Dermis blood vessel endothelial cell (primary cell): ENCODE measurements around the gene GPC6. TPM values are rescaled to one million over a fixed set of nuclear protein-coding genes. Genes with fewer than 3 reads are reported as not detected.

ENCODE experiments used
- DNase-seq: peaks from one replicate; pipeline ENCODE4 v3.0.0; 2010
- total RNA-seq: library from RNA; depleted of rRNA; stranded (reverse); fragments of >200 nt; gene quantifications from 2 replicates; pipeline ENCODE4 v1.2.3, GENCODE V29; 2014

Gene GPC6
- total RNA-seq, 1 donor from 2014 or later, result 0.17 TPM

- DNase-seq, result no peak
Measured at GRCh38 chr13:94140027-94140426, 913.4 kb downstream of the GPC6 start.

DNA sequence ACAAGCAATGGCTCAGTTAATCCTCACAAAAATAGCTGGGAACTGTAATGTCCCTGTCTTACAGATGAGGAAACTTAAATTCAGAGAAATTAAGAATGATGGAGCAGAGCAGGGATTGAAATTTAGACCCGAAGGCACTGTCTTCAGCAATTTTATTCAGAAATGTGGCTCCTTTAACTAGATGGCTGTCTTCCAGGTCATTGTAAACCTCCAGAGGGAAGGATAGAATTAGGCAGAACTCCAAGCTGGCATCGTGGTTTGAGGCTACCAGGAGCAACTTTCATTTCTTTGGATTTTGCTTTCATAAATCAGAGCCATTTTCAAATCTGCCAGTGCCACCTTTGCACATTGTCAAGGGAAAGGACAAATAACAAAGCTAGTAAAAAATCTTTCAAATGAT, 913.9 kb downstream of the GPC6 start:
- no peak for DNase-seq

DNA sequence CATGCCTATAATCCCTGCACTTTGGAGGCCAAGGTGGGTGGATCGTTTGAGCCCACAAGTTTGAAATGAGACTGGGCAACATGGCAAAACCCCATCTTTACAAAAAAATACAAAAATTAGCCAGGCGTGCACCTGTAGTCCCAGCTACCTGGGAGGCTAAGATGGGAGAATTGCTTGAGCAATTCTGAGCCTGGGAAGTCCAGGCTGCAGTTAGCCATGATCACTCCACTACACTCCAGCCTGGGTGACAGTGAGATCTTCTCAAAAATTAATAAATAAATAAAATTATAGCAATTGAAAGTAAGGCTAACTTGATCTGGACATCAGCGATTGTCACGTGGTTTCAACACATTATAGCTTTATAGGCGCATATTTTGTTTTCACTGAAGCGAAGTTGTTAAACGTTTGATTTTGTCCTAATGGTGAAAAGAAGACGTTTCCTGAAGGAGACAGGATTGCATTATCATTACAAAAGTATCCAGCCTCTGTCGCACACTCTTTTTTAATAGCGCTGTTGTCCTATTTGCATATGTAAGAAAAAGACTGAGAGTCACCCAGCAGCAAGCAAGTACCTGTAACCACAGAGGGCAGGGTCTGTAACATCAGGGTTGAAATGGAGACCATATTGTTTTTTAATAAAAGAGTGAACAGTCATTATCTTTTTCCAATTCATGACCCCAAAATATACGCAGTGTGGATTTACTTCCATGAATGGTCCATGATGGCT, 917.2 kb downstream of the GPC6 start:
- no peak for DNase-seq

GRCh38 chr13:94145966-94146365, 919.4 kb downstream of the GPC6 start:
- DNase-seq, result no peak

DNA sequence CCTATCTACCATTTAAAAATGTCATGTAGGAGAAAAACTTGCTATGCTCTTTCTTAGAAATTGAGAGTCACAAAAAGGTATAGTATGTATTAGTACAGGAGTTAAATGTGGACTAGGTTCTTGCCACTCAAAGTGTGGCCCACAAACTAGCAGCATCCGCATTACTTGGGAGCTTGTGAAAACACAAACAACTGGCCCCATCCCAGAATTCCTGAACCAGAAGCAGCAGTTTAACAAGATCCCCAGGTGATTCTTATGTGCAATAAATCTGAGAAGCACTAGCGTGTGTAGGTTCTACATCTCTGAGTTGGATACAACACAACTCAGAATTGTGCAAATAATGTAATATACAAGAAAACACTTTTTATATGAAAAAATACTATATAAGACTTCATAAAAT, 927.0 kb downstream of the GPC6 start:
- no peak for DNase-seq

DNA sequence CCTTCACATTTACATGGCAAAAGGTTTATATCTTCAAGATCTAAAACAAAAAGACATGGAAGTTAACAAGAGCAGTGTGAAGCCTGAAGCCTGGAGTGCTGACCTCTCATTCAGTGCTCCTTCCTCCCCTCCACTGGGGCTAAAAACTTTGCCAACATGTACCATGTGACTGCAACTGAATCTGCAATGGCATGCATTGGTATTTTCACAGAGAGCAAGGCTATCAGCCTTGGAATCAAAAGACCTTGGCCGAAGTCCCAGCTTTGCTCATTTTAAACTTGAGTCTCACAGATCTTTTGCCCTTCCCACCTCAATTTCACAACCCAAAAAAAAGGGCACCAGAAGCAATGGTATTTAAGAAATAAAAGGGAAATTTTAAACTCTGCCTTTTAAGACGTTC, 927.8 kb downstream of the GPC6 start:
- no peak for DNase-seq

- DNase-seq, result no peak
Measured at GRCh38 chr13:94157705-94158218, 931.2 kb downstream of the GPC6 start.

DNA sequence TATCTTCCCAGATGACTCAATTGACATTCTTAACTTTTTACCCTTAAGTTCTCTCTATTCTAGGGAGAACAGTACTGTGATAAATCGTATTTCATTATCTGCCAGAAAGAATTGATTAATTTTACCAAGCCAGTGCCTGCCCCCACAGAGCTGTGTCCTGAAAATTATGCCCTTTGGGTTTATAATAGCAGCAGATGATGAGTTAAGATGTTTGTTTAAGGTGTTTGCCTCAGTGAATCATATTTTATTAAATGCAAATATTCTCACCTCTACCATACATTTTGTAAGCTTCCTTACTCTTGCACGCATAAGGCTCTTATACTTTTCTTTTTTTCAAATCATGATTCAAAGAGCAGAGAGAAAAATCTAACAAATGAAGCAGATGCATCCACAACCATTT, 934.3 kb downstream of the GPC6 start:
- DNase-seq, result no peak

- DNase-seq, result no peak
Measured at GRCh38 chr13:94162289-94162688, 935.7 kb downstream of the GPC6 start.

GRCh38 chr13:94163535-94163934, 936.9 kb downstream of the GPC6 start:
- DNase-seq, result no peak

GRCh38 chr13:94168783-94169453, 942.3 kb downstream of the GPC6 start:
- DNase-seq, result no peak

GRCh38 chr13:94169454-94170144, 943.0 kb downstream of the GPC6 start:
- no peak for DNase-seq

- no peak for DNase-seq
Measured at GRCh38 chr13:94170145-94170571, 943.6 kb downstream of the GPC6 start.

GRCh38 chr13:94172416-94172815, 945.8 kb downstream of the GPC6 start:
- DNase-seq, result no peak

- DNase-seq, result peak; percentile 1
Measured at GRCh38 chr13:94173312-94173854, 946.8 kb downstream of the GPC6 start.

DNA sequence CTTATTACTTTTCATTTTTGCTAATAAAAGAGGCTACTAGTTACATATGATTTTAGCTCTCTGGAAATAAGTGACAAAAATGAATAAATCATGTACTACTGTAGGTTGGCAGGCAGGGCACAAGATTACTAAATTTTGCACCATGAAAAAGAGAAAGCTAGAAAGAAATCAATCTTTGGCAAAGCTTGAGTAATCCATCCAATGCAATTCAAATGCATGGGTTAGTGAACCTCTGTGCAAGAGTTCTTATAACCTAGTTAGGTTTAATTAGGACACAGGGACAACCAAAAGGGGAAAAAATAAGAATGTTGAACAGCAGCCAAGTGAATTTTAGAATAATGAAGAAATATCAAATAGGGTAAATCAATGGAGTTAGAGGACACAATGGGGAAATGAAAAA, 947.4 kb downstream of the GPC6 start:
- no peak for DNase-seq

DNA sequence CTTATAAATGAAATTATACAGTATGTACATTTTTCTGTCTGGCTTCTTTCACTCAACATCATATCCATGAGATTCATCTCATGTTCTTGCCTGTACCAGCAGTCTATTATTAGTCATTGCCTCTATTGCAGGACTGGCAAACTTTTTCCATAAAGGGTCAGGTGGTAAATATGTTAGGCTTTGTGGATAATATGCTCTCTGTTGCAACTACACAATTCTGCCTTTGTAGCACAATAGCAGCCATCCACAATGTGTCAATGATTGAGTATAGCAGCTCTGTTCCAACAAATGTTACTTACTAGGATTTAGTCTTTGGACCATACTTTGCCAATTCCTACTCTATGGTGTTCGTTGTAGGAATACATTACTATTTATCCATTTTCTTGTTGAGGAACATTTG, 948.5 kb downstream of the GPC6 start:
- DNase-seq, result no peak

DNA sequence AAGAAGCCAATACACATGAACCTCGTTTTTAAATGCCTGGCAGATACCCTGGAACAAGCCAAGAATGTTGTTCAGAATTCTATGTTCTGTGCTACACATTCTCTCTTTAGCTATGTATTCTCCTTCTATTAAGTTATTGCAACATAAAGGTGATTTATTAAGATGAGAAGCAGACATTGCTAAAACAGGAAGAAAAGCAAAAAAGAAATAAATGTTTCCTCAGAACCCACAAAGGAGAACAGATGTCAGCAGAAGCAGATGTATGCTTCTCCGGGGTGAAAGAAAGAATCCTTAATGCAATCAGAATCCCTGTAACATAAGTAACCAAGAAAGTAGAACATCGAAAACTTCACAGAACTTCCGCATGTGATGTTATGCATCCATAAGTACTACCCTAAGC, 950.0 kb downstream of the GPC6 start:
- no peak for DNase-seq

DNA sequence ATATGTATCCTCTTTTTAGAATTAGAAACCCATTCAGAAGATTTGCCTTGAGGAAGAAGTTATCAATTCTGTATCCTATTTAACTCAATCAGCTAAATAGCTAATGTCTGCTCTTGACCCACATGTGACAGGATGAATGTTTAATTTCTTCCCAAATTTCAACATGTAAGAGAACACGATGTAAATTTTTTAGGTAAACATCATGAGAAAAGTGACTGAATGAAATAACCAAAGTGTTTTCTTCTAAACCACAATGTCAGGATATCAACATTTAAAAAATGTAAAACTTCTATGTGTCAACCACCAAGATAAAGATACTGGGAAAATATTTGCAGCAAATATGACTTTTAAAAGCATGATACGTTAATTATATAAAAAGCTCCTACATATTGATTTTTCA, 950.4 kb downstream of the GPC6 start:
- DNase-seq, result no peak

DNA sequence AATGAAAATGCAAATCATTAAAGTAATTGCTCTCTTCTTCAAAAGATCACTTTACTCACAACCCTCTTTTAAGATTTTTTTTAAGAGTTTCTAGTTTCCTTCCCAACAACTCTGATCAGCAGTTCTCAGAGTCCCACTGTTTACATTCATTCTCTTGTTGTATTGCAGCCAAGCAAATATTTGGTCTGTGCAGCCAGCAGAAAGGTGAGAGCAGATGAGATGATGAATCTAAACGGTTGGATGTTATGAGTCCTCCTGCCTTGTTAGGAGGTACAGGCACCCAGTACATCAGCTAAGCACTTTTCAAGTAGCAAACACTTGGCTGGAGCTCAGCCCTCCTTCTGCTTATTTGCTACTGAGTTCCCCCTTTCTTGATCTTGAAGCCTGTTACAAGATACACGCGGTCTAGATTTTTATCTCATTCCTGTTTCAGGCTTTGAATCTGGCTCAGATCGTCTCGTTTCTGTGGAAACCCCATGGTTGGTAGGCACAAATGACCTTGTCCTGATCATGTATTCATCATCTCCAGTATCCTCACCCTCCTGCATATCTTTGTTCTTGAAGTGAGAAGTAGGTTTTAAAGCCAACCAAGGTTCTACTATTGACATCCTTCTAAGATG, 952.1 kb downstream of the GPC6 start:
- no peak for DNase-seq

DNA sequence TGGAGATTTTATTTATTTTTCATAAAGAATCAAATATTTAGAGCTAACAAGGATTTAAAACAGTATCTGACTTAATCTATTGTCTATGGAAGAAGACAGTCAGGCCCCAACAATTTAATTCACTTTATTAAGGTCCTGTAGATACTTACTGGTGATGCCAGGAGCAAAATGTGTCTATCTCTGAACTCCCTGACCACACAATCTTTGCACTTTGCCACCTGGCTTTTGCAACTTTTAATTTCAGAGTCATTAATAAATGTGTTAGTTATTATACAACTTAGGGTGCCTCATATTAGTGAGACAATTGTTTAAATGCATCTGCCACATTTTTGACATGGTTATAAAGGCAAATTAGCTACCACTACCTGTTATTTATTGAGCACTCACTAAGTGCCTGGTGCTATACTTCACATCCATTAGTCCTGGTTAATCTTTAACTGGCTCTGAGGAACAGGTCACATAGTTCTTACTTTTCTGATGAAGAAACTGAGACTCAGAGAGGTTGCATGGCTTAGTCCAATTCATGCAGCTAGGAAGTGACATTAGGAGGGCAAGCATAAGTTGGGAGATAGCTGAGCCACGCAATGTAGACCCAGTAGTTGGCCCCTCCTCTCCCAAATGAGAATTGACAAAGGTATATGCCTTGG, 955.0 kb downstream of the GPC6 start:
- no peak for DNase-seq

DNA sequence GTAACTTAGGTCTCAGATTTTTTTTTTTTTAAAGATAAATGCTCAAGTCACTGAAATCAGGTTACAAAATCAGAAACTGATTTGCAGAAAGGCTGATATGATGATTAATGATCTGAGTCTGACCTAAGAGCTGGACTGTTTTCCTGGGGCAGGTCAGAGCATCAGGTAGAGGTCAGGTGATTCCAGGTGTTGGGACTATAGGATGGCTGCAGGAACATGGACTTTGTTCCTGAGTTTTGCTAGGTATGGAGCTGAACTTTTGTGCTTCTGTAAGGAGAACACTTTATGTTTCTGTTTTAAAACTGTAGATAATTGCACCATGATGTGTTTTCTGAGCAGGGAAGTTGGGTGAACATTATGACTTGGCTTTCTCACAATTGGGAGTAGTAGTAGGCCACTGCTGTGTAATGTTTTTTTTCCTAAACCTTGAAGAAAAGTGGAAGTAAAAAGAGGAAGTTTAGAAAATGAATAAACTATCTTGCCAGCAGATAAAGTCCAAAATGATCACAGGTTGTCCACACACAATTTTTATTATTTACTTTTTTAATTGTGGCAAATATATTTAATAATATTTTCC, 955.7 kb downstream of the GPC6 start:
- DNase-seq, result no peak
